ENCODE results near the gene ANO6.

ANO6 gene

DNA sequence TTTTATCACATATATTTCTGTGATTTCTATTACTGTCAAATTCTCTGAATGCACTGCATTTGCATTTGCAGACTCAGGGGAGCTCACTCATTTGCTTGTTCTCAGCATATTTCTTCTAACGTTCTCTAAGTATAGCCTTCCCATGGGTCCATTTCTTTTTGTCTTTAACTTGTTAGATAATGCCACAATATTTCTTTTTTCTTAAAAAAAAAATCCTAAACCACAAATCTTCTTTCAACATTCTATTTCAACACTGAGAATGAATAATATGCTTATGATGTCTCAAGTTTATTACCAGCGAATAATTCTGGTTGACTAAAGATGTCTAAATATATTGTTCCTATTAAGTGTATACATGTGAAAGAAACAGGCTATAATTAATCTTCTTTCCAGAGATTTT, 200.2 kb downstream of the ANO6 start:
- DNase-seq, result no peak

GRCh38 chr12:45418520-45418919, 202.6 kb downstream of the ANO6 start:
- DNase-seq, result no peak

GRCh38 chr12:45419317-45419814, 203.5 kb downstream of the ANO6 start:
- no peak for DNase-seq

- no peak for DNase-seq
These were observed 205.8 kb downstream of the ANO6 start for GRCh38 chr12:45421736-45422135.

- no peak for DNase-seq
These were observed 208.0 kb downstream of the ANO6 start for GRCh38 chr12:45423931-45424330.

- no peak for DNase-seq
These were observed 209.5 kb downstream of the ANO6 start for GRCh38 chr12:45425426-45425825.

DNA sequence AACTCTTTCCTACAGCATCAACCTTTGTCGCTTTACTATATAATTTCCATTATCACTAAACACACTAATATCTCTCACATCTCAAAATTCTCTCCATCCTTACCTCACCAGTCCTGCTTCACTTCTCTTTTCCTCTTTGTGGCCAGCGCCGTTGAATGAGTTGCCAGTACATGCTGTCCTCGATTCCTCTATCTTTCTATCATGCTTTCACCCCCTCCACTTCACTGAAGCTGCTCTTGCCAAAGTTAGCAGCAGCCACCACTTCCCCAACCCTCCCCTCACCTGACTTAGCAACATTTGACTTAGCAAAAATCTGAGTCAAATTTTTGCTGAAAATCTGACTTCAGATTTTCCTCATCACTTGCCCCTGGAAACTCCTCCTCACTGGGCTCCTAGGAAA, 210.4 kb downstream of the ANO6 start:
- no peak for DNase-seq

DNA sequence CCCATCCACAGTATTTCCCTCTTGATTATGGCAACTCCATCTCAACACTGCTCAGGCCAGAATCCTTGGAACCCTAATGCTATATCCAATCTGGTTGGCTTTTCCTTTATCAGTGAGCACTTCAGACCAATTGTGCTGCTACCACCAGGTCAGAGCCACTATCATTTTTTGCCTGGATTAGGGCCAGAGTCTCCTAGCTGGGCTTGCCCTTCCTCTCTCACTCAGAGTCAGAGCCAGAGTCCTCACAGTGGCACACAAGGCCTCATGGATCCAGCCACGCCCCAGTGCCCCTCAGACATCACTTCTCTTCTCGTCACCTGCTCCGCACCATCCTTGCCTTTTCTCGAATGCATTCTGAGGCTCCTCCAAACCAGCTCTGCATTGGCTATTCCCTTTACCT, 211.1 kb downstream of the ANO6 start:
- DNase-seq, result no peak

GRCh38 chr12:45429831-45430230, 213.9 kb downstream of the ANO6 start:
- DNase-seq, result no peak

GRCh38 chr12:45431126-45431525, 215.2 kb downstream of the ANO6 start:
- no peak for DNase-seq

DNA sequence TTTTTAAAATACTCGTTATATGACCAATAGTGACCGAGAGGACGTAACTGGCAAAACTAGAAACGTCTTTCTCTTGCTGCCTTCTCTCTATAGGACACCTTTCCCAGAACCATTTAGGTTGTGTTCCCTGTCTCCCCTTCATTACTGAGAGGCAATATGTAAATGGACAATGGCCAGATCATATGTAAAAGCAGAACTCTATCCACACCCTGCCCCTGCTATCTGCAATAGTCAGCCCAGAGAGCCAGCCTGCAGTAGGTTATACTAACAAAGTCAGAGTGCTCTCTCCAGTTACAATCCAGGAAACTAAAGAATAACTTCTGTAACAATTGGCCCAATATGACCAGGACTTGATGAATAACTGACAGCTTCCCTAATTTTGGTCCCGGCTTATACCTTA, 216.8 kb downstream of the ANO6 start:
- no peak for DNase-seq

- no peak for DNase-seq
These were observed 217.6 kb downstream of the ANO6 start for GRCh38 chr12:45433441-45433868.

DNA sequence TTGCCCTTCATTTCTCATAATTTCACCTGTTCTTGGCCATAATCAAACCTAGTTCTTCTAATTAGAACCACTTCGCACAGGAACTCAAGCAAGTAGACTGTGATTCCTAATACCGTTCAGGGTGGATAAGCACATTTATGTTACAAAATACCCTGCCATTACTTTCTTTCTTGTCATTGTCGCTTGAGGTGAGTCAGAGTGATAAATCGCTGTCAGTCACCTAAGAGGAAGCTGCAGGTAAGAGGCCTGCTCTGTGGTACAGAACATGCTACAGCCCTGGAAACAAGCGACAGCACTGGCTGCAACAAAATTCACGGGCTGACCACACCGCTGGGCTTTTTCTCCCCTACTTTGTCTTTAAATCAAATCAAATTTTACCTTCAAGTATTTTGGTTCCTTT, 218.2 kb downstream of the ANO6 start:
- no peak for DNase-seq

- no peak for DNase-seq
These were observed 220.2 kb downstream of the ANO6 start for GRCh38 chr12:45435945-45436710.

GRCh38 chr12:45439039-45439438, 223.1 kb downstream of the ANO6 start:
- no peak for DNase-seq

GRCh38 chr12:45446013-45446412, 230.1 kb downstream of the ANO6 start:
- peak; percentile 1 for DNase-seq

DNA sequence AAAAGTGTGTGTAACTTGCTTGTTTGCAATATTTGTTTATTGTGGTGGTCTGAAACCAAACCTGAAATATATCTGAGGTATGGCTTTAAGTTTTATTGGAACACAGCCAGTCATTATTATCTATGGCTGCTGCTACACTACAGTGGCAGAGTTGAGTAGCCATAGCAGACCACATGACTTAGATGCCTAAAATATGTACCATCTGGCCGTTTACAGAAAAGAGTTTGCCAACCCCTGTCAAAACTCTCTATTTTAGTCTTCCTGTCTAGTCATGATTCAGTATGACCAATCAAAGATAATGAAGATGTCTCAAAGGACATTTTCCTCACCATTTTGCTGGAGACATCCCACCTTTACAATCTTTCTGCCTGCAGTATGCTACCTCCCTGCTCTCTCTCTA, 242.3 kb downstream of the ANO6 start:
- no peak for DNase-seq

GRCh38 chr12:45458854-45459807, 243.2 kb downstream of the ANO6 start:
- DNase-seq, result no peak

- DNase-seq, result no peak
These were observed 246.6 kb downstream of the ANO6 start for GRCh38 chr12:45462506-45462905.

DNA sequence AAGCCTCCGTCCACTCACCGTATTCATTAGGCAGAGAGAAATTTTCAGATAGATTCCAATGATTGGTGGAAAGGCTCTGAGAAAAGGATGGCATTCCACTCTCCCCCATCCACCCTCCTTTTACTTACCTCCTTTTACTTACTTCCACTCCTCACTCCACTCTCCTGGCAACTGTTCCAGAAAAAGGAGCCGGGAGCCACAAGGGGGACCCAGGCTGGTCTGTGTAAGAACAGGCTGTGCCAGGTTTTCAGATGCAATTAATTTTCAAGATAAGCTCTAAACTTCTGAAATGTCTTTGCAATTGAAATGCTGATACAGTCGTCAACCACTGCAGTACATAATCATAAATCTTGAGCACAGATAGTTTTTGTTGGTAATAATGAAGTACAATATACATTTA, 248.8 kb downstream of the ANO6 start:
- DNase-seq, result no peak

DNA sequence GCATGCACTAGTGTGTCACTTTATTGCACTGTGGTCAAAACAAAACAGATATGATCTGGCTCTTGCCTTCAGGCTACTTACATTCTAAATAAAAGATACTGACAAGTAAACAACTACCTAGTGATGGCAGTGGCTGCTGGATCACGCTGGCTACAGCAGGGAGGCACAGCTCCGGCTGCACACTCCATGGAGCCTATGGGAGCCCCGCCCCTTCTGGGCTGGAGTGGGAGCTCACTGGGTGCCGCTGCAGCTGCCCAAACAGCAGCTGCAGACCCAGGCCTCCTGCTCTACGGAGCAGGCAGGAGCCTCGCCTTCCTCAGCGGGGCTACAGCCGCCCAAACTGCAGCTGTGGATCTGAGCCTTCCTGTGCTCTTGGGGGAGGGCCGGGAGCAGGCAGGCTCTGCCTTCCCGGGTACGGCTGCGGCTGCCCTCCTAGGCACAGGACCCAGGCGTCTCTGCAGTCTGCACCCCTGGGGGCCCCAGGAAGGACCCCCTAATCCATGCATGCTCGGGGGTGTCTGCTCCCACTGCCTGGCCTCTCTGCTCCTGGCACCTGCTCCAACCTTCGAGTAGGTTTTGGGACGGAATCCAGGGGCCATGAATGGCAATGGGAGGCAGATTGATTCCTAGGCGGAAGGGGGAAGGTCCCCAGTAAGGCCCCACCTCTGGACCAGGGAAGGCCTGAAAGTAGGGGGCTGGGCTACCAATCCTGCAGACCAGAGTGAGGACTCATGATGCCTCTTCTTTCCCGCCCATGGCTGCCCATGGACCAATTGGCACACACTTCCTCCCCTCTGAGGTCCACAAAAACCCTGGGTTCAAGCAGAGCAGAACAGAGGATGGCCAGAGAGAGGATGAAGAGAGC, 253.1 kb downstream of the ANO6 start:
- no peak for DNase-seq

DNA sequence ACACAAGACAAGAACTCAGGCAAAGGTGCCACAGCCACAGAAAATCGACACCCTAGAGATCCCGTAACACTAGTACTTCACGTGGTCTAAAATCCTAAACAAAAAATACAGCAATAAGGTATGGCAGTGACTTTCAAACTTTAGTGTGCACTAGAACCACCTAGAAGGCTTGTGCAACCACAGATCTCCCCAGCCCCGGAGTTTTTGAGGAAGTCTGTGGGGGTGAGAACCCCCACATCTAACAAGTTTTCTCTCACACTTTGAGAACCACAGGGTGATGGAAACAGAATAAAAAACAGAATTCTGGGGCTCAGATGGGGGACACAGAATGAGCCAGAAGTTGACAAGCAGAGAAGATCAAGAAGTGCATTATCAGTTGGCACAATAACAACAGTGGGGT, 254.0 kb downstream of the ANO6 start:
- no peak for DNase-seq

DNA sequence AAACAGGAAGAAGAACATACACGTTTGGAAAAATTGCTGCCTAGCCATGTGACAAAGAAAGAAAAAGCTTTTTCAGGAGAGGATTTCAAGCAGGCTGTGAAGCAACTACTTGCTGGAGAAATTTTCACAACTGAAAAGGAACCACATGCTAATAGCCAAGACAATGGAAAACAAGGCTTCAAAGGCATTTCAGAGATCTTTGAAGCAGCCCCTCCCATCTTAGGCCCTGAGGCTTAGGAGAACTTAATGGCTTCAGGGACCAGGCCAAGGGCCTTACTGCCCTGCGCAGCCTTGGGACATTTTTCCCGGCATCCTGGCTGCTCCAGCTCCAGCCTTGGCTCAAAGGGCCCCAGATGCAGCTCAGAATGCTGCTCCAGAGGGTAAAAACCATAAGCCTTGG, 257.7 kb downstream of the ANO6 start:
- DNase-seq, result no peak

Measured in NCI-H345 (cell line).